ENCODE data around the gene PFKP.

PFKP gene

DNA sequence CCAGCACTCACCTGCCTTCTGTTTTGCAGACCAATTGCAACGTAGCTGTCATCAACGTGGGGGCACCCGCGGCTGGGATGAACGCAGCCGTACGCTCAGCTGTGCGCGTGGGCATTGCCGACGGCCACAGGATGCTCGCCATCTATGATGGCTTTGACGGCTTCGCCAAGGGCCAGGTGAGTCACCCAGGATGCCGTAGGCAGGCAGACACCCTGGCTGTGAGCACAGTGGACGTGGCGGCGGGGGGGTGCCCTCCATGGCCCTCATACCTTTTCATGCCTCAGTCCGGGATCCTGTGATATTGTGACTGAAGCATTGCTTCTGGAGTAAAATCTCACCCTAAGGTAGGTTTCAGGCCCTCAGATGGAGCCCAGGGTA lies 46.0 kb downstream of the PFKP start:
- Histone ChIP-seq H3K27ac (ENCODE audit: low read length) (no peak overlapping the region), H2AFZ (ENCODE audit: low read depth, low read length) (no peak overlapping the region), H3K4me1 (ENCODE audit: low read length) (no peaks in the 10 kb centered on the region), H3K27me3 (ENCODE audit: low read depth, low read length) (no peaks in the 10 kb centered on the region), H3K36me3 (replicated peaks; ENCODE audit: low read depth, low read length) (peaks cover 52% of the 10 kb centered on the region), H3K9ac (ENCODE audit: low read length) (no peak overlapping the region), H3K4me2 (ENCODE audit: low read length) (no peak overlapping the region), H4K20me1 (ENCODE audit: insufficient read depth, low read length) (0 out of 2 replicates have a peak, but pooled peaks cover 8% of the 10 kb centered on the region), H3K79me2 (ENCODE audit: low read length) (no peaks in the 10 kb centered on the region), H3K4me3 (ENCODE audit: low read length) (no peak overlapping the region), H3K9me3 (ENCODE audit: insufficient read depth, low read length) (no peaks in the 10 kb centered on the region)
- TF ChIP-seq, protein P1, sequence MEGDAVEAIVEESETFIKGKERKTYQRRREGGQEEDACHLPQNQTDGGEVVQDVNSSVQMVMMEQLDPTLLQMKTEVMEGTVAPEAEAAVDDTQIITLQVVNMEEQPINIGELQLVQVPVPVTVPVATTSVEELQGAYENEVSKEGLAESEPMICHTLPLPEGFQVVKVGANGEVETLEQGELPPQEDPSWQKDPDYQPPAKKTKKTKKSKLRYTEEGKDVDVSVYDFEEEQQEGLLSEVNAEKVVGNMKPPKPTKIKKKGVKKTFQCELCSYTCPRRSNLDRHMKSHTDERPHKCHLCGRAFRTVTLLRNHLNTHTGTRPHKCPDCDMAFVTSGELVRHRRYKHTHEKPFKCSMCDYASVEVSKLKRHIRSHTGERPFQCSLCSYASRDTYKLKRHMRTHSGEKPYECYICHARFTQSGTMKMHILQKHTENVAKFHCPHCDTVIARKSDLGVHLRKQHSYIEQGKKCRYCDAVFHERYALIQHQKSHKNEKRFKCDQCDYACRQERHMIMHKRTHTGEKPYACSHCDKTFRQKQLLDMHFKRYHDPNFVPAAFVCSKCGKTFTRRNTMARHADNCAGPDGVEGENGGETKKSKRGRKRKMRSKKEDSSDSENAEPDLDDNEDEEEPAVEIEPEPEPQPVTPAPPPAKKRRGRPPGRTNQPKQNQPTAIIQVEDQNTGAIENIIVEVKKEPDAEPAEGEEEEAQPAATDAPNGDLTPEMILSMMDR (IDR thresholded peaks at IDR 0.05; ENCODE audit: low read depth, low read length) = no peak
- no peak for TF ChIP-seq EZH2phosphoT487 (IDR thresholded peaks at IDR 0.05; ENCODE audit: low read depth)

DNA sequence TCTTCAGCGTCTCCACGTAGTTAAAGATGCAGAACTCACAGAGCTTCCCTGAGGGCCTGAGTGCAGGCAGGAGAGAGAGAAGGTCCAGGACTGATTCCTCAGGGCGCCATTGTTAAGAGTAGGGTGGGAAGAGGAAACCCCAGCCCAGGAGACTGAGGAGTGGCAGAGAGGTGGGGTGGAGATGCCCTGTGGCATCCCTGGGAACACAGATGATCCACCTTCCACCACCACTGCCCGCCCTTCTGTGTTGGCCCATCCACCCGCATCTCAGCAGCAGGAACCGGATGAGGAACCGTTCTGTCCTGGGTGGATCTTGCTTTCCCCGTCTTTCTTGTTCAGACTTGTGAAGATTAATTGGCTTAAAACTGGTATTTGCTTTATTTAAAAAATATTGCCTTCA lies 48.3 kb downstream of the PFKP start:
- H3K4me1 ChIP-seq (ENCODE audit: low read length) = no peaks in the 10 kb centered on the region
- no peak overlapping the region for H3K4me2 ChIP-seq (ENCODE audit: low read length)
- no peak overlapping the region for H3K27ac ChIP-seq (ENCODE audit: low read length)
- no peak overlapping the region for H3K4me3 ChIP-seq (ENCODE audit: low read length)
- peaks cover 39% of the 10 kb centered on the region for H3K36me3 ChIP-seq (replicated peaks; ENCODE audit: low read depth, low read length)
- H4K20me1 ChIP-seq (ENCODE audit: insufficient read depth, low read length) = 0 out of 2 replicates have a peak, but pooled peaks cover 6% of the 10 kb centered on the region
- no peaks in the 10 kb centered on the region for H3K27me3 ChIP-seq (ENCODE audit: low read depth, low read length)
- no peak overlapping the region for H2AFZ ChIP-seq (ENCODE audit: low read depth, low read length)
- H3K79me2 ChIP-seq (ENCODE audit: low read length) = no peaks in the 10 kb centered on the region
- no peak overlapping the region for H3K9ac ChIP-seq (ENCODE audit: low read length)
- TF ChIP-seq, protein P1 (IDR thresholded peaks at IDR 0.05; ENCODE audit: low read depth, low read length) = no peak
- TF ChIP-seq EZH2phosphoT487 (IDR thresholded peaks at IDR 0.05; ENCODE audit: low read depth) = no peak
- no peaks in the 10 kb centered on the region for H3K9me3 ChIP-seq (ENCODE audit: insufficient read depth, low read length)

DNA sequence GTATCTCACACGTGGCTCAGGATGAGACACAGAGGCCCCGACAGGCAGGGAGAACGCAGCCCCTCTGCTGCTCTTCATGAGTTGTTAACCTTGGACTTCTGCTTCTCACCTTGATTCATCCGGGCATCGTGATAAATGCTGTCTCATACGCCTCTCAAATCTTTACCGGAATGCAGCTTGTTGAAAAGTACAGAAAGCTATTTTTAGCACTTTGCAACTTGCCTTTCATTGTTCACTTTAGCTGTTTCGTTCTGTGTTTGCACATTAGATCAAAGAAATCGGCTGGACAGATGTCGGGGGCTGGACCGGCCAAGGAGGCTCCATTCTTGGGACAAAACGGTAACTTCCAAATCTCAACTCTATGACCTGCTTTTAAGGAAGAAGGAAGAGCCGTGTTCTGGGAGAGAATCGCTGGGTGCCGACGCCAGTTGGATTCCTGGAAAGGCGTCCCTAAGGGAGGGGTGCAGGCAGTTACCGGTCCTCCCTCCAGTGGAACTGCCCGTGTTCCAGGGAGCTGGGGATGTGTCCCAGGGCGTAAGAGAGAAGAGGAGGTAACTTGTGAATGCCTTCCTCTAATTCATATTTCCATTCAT lies 49.3 kb downstream of the PFKP start:
- Histone ChIP-seq H3K4me3 (ENCODE audit: low read length) (no peak overlapping the region), H2AFZ (ENCODE audit: low read depth, low read length) (no peak overlapping the region), H3K27me3 (ENCODE audit: low read depth, low read length) (no peaks in the 10 kb centered on the region), H3K4me1 (ENCODE audit: low read length) (no peaks in the 10 kb centered on the region), H4K20me1 (ENCODE audit: insufficient read depth, low read length) (no peaks in the 10 kb centered on the region), H3K4me2 (ENCODE audit: low read length) (no peak overlapping the region), H3K79me2 (ENCODE audit: low read length) (no peaks in the 10 kb centered on the region), H3K36me3 (replicated peaks; ENCODE audit: low read depth, low read length) (peaks cover 32% of the 10 kb centered on the region), H3K9ac (ENCODE audit: low read length) (no peak overlapping the region), H3K27ac (ENCODE audit: low read length) (no peak overlapping the region), H3K9me3 (ENCODE audit: insufficient read depth, low read length) (no peaks in the 10 kb centered on the region)
- TF ChIP-seq, protein P1 (IDR thresholded peaks at IDR 0.05; ENCODE audit: low read depth, low read length) = no peak
- no peak for TF ChIP-seq EZH2phosphoT487 (IDR thresholded peaks at IDR 0.05; ENCODE audit: low read depth)

DNA sequence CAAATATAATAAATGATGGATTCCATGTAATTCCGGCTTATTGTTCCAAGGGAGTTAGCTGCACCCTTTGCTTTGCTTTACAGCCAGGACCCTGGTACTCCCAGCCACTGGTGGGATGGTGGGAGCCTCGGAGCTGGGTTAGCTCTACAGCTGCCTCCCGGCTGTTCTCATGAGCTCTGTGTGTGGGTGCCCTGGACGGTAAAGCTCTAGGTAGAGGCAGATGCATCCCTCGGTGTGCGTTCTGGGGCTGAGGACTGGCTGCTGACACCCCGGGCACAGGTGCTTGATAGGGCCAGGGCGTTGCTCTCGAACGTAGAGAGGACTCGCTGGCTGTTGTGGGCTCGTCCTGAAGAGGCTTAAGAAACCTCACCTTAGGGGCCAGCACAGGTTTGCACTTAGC lies 50.1 kb downstream of the PFKP start:
- Histone ChIP-seq H2AFZ (ENCODE audit: low read depth, low read length) (no peak overlapping the region), H4K20me1 (ENCODE audit: insufficient read depth, low read length) (no peaks in the 10 kb centered on the region), H3K9me3 (ENCODE audit: insufficient read depth, low read length) (no peaks in the 10 kb centered on the region), H3K36me3 (replicated peaks; ENCODE audit: low read depth, low read length) (peaks cover 34% of the 10 kb centered on the region), H3K27ac (ENCODE audit: low read length) (no peak overlapping the region), H3K79me2 (ENCODE audit: low read length) (no peaks in the 10 kb centered on the region), H3K9ac (ENCODE audit: low read length) (no peak overlapping the region), H3K27me3 (ENCODE audit: low read depth, low read length) (no peaks in the 10 kb centered on the region), H3K4me1 (ENCODE audit: low read length) (no peaks in the 10 kb centered on the region), H3K4me2 (ENCODE audit: low read length) (no peak overlapping the region), H3K4me3 (ENCODE audit: low read length) (no peak overlapping the region)
- TF ChIP-seq EZH2phosphoT487 (IDR thresholded peaks at IDR 0.05; ENCODE audit: low read depth) = no peak
- TF ChIP-seq, protein P1 (IDR thresholded peaks at IDR 0.05; ENCODE audit: low read depth, low read length) = no peak

Data from OCI-LY3 (cell line).